Testis (tissue), 2 donors: ENCODE measurements around the gene CAMTA1.

Experiments
- POLR2A ChIP-seq: fragments of 450-650 bp; IDR thresholded peaks from one replicate; pipeline ENCODE4 v1.6.1; 2017; ENCODE audit warnings: antibody characterized with exemption, mild to moderate bottlenecking, moderate library complexity
- TF ChIP-seq, protein P1 (sequence below), 3 experiments: fragments of 450-650 bp in 2 of 3; fragments of 200-600 bp in 1 of 3; sonication (generic) in 1 of 3; IDR thresholded peaks; one replicate each; pipeline ENCODE4 v1.5.1; 2016 to 2019; ENCODE audit warnings: antibody characterized with exemption in 3 of 3, mild to moderate bottlenecking in 2 of 3, moderate library complexity in 1 of 3

- TF ChIP-seq, protein P1, sequence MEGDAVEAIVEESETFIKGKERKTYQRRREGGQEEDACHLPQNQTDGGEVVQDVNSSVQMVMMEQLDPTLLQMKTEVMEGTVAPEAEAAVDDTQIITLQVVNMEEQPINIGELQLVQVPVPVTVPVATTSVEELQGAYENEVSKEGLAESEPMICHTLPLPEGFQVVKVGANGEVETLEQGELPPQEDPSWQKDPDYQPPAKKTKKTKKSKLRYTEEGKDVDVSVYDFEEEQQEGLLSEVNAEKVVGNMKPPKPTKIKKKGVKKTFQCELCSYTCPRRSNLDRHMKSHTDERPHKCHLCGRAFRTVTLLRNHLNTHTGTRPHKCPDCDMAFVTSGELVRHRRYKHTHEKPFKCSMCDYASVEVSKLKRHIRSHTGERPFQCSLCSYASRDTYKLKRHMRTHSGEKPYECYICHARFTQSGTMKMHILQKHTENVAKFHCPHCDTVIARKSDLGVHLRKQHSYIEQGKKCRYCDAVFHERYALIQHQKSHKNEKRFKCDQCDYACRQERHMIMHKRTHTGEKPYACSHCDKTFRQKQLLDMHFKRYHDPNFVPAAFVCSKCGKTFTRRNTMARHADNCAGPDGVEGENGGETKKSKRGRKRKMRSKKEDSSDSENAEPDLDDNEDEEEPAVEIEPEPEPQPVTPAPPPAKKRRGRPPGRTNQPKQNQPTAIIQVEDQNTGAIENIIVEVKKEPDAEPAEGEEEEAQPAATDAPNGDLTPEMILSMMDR (IDR thresholded peaks at IDR 0.05): no peak
- no peak for TF ChIP-seq POLR2A
Observed at GRCh38 chr1:7463526-7463925, 678.3 kb downstream of the CAMTA1 start.
